ENCODE results near the gene CHD1. TPM values are rescaled to one million over a fixed set of nuclear protein-coding genes. Genes with fewer than 3 reads are reported as not detected.
A peak's percentile ranks its signal among the peaks of the same experiment; 100 is the strongest.

The CHD1 gene
- total RNA-seq, 1 experiment from 2014 or later, result 52.5 TPM

GRCh38 chr5:98911280-98912040 lies 17.3 kb downstream of the CHD1 start:
- H3K27me3 ChIP-seq (replicated peaks; ENCODE audit: control insufficient read depth, insufficient read depth, low read length), result no peaks in the 10 kb centered on the region
- Mint-ChIP-seq H3K36me3 (ENCODE audit: insufficient read depth, unreplicated experiment) (no peaks in the 10 kb centered on the region), H3K9me3 (ENCODE audit: unreplicated experiment) (no peaks in the 10 kb centered on the region), H3K27me3 (ENCODE audit: insufficient read depth, unreplicated experiment) (no peaks in the 10 kb centered on the region), H3K4me1 (ENCODE audit: low read depth, unreplicated experiment) (peaks cover 6% of the 10 kb centered on the region), H3K4me3 (ENCODE audit: unreplicated experiment) (no peak overlapping the region), H3K27ac (ENCODE audit: unreplicated experiment) (no peak overlapping the region)
- no peak for TF ChIP-seq CTCF (IDR thresholded peaks at IDR 0.05; ENCODE audit: insufficient read depth in 1 of 2, low read depth in 1 of 2, low read length in 1 of 2, severe bottlenecking in 1 of 2, unreplicated experiment in 1 of 2)
- DNase-seq, result no peak
- CTCF ChIA-PET, result no interaction called here
- intact Hi-C loops (cut with micrococcal nuclease; ENCODE audit: unreplicated experiment), result no loop called here
- no peak overlapping the region for H3K4me3 ChIP-seq (ENCODE audit: low read depth, low read length)
- no peaks in the 10 kb centered on the region for H3K36me3 ChIP-seq (ENCODE audit: control insufficient read depth, insufficient read depth, low read length)
- H3K9me3 ChIP-seq, result no peaks in the 10 kb centered on the region
- no peaks in the 10 kb centered on the region for H3K4me1 ChIP-seq
- no TSS peak for BruUV-seq (replicated peaks)
- POLR2A ChIA-PET, result no interaction called here

DNA sequence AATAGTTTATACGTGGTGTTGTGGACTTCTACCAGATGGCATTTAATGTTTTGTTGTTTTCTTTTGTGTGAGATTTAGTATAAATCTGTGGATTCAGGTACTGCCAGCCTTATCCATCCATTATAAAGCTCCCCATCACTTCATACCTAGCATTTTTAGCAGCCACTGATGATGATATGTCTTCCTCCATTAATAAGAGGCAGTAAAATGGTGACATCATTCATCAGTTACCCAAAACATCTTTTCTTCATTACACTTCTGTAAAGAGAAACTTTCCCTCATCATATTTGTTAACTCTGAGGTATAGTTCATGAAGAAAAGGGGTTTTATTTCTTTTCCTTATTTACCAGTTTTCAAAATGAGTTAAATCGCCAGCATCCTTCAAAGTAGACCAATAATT lies 19.4 kb downstream of the CHD1 start:
- no peak overlapping the region for H3K27ac Mint-ChIP-seq (ENCODE audit: unreplicated experiment)
- BruUV-seq (replicated peaks), result no TSS peak
- intact Hi-C loops (cut with micrococcal nuclease; ENCODE audit: unreplicated experiment), result no loop called here

GRCh38 chr5:98907951-98908350 lies 20.9 kb downstream of the CHD1 start:
- TF ChIP-seq CTCF (IDR thresholded peaks at IDR 0.05; ENCODE audit: insufficient read depth in 1 of 2, low read depth in 1 of 2, low read length in 1 of 2, severe bottlenecking in 1 of 2, unreplicated experiment in 1 of 2), result no peak
- H3K4me3 Mint-ChIP-seq (ENCODE audit: unreplicated experiment), result no peak overlapping the region
- BruUV-seq (replicated peaks), result no TSS peak
- no peaks in the 10 kb centered on the region for H3K9me3 ChIP-seq
- no peaks in the 10 kb centered on the region for H3K27me3 ChIP-seq (replicated peaks; ENCODE audit: control insufficient read depth, insufficient read depth, low read length)
- ChIA-PET CTCF (no interaction called here), POLR2A (no interaction called here)
- H3K36me3 Mint-ChIP-seq (ENCODE audit: insufficient read depth, unreplicated experiment), result peaks cover 9% of the 10 kb centered on the region
- intact Hi-C loops (cut with micrococcal nuclease; ENCODE audit: unreplicated experiment), result no loop called here
- H3K27me3 Mint-ChIP-seq (ENCODE audit: insufficient read depth, unreplicated experiment), result no peaks in the 10 kb centered on the region
- H3K4me3 ChIP-seq (ENCODE audit: low read depth, low read length), result no peak overlapping the region
- peaks cover 6% of the 10 kb centered on the region for H3K4me1 Mint-ChIP-seq (ENCODE audit: low read depth, unreplicated experiment)
- no peaks in the 10 kb centered on the region for H3K36me3 ChIP-seq (ENCODE audit: control insufficient read depth, insufficient read depth, low read length)
- no peaks in the 10 kb centered on the region for H3K4me1 ChIP-seq
- H3K9me3 Mint-ChIP-seq (ENCODE audit: unreplicated experiment), result no peaks in the 10 kb centered on the region
- no peak for DNase-seq
- H3K27ac Mint-ChIP-seq (ENCODE audit: unreplicated experiment), result peak overlapping the region; percentile 21

More for the DNA sequence above, 19.4 kb downstream of the CHD1 start:
- CTCF ChIA-PET, result no interaction called here
- no peaks in the 10 kb centered on the region for H3K36me3 ChIP-seq (ENCODE audit: control insufficient read depth, insufficient read depth, low read length)
- no peak for TF ChIP-seq CTCF (IDR thresholded peaks at IDR 0.05; ENCODE audit: insufficient read depth in 1 of 2, low read depth in 1 of 2, low read length in 1 of 2, severe bottlenecking in 1 of 2, unreplicated experiment in 1 of 2)
- H3K36me3 Mint-ChIP-seq (ENCODE audit: insufficient read depth, unreplicated experiment), result peaks cover 6% of the 10 kb centered on the region
- no peak overlapping the region for H3K4me3 Mint-ChIP-seq (ENCODE audit: unreplicated experiment)
- POLR2A ChIA-PET, result no interaction called here
- DNase-seq, result no peak
- H3K9me3 ChIP-seq, result no peaks in the 10 kb centered on the region
- no peaks in the 10 kb centered on the region for H3K27me3 Mint-ChIP-seq (ENCODE audit: insufficient read depth, unreplicated experiment)
- H3K4me3 ChIP-seq (ENCODE audit: low read depth, low read length), result no peak overlapping the region
- H3K27me3 ChIP-seq (replicated peaks; ENCODE audit: control insufficient read depth, insufficient read depth, low read length), result no peaks in the 10 kb centered on the region
- no peaks in the 10 kb centered on the region for H3K9me3 Mint-ChIP-seq (ENCODE audit: unreplicated experiment)
- peaks cover 6% of the 10 kb centered on the region for H3K4me1 Mint-ChIP-seq (ENCODE audit: low read depth, unreplicated experiment)
- no peaks in the 10 kb centered on the region for H3K4me1 ChIP-seq

All from Caco-2 (cell line).